ENCODE measurements around the gene P2RY12. TPM values are rescaled to one million over a fixed set of nuclear protein-coding genes. Genes with fewer than 3 reads are reported as not detected.

P2RY12 gene
- total RNA-seq, result 0.07 TPM in 1 of 2 replicates, not detected in the other

DNA sequence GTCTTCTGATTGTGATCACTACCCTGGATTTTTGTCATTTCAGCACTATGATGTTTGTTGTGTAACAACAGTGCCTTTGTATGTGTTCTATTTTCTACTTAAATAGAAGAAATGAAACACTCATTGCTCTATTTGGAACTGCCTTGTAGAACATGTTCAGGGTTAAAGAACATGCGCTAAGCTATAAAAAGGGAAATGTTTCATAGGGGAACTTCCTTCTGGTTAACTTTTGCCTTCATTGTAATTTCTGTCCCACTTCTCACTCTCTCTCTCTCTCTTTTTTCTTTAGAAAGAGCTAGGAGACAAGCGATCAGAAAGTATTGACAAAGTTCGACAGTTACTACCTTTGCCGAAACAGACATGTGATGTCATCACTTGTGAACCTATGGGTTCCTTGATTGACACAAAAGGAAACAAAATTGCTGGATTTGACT is at the start of gene P2RY12:
Gene P2RY12 (minus strand): TSS at position 13 of the 434 bp plus-strand sequence. CDS start 45,908 bp downstream, outside the sequence.

DNA sequence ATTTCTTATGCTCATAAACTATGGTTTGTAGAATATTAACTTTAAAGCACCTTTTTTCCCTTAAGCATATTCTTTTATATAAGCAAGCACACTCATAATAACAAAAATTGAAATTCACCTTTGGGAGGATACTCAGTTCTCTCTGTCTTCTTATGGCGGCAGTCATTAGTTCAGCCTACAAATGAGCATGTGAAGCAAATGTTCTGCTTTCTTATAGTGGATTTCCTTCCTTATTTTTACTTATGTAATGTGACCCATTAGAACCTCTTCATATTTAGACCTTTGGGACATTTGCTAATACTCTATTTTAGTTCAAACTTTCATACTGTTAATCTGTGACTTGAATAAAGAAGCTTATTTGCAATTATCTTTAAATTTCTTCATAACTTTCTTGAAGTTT is 55.2 kb downstream of the P2RY12 start, which contains the start of gene P2RY13:
Gene P2RY13 (minus strand): TSS at position 187 of the 400 bp plus-strand sequence. CDS start 21 bp downstream, at position 166.

DNA sequence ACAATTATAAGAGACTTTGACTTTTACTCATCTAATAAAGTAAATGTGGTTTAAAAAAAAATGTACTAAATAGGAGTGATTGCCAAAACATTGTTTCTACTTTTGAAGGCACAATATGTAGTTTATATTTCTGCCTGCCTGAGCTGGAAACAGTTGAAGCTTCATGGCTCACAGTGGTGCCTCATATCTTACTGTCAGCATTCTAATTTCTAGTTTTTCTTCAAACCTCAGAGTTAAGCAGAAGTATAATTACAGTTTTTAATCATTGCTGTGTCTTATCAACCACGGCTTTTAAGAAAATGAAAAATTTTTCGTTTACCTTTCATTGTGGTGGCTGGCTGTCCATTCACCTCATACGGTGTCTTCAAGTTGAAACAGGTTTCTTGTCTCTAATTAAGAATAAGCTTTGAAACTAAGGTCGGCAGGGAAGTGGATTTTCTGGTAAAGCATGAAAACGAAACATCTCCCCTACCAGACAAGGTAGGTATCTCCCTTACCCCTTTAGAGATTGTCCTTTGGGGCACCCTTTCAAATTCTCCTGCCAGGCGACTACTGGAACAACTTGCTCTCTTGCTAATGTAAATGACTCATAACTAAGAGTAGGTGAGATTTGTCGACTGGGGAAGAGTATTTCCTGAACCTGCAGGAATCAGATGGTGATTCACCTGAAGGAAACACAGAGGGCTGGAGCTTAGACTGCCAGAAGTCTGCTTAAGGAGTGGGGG is 68.1 kb downstream of the P2RY12 start, which contains the start of gene GPR87:
Gene GPR87 (minus strand): TSS at position 554 of the 725 bp plus-strand sequence. CDS start 16,720 bp downstream, outside the sequence.

Other genes with a start within 250 kb of the P2RY12 start
- not detected in 2 replicates for gene GPR171, start 181.5 kb downstream of the P2RY12 start, total RNA-seq
- 0.20 TPM in 1 of 2 replicates, not detected in the other for gene P2RY14, start 106.2 kb downstream of the P2RY12 start, total RNA-seq
- gene GPR87, start 67.9 kb downstream of the P2RY12 start, total RNA-seq, result not detected in 2 replicates
- gene P2RY13, start 55.2 kb downstream of the P2RY12 start, total RNA-seq, result not detected in 2 replicates
- 2.4 and 2.5 TPM in 2 replicates for gene IGSF10, start 76.3 kb upstream of the P2RY12 start, total RNA-seq

Measured in smooth muscle cell of the pulmonary artery (primary cell).